GM12891 (cell line): ENCODE measurements around the gene SYNE2.

Experiments used
- PAX5 ChIP-seq: IDR thresholded peaks from 2 replicates; pipeline ENCODE4 v1.6.1; 2011; ENCODE audit warnings: low read length, moderate library complexity, mild to moderate bottlenecking; ENCODE audit not compliant: insufficient read depth, severe bottlenecking
- POLR2A ChIP-seq: IDR thresholded peaks from 2 replicates; pipeline ENCODE4 v1.6.1; 2011; ENCODE audit warnings: low read depth, low read length, control low read depth
- POLR2AphosphoS5 ChIP-seq: IDR thresholded peaks from 2 replicates; pipeline ENCODE4 v1.6.1; 2011; ENCODE audit warnings: low read depth, low read length, control low read depth
- SPI1 ChIP-seq: IDR thresholded peaks from 2 replicates; pipeline ENCODE4 v1.6.1; 2011; ENCODE audit warnings: low read depth, low read length, control low read depth
- TAF1 ChIP-seq: IDR thresholded peaks from 2 replicates; pipeline ENCODE4 v1.6.1; 2011; ENCODE audit warnings: low read depth, low read length, control low read depth

- TF ChIP-seq POLR2AphosphoS5 (no peak), POLR2A (no peak), SPI1 (no peak), TAF1 (no peak), PAX5 (no peak)
These were observed 392.7 kb downstream of the SYNE2 start for GRCh38 chr14:64245491-64245890.
